ENCODE data around the gene UBP1. TPM values are rescaled to one million over a fixed set of nuclear protein-coding genes. Genes with fewer than 3 reads are reported as not detected.

Gene UBP1
- polyA plus RNA-seq, 1 donor (not counting 4 experiments of a cell fraction or from before 2014, with no cell fraction given), result 82.4 TPM

GRCh38 chr3:33458446-33458845, 18.2 kb upstream of the UBP1 start:
- H3K27me3 ChIP-seq (ENCODE audit: control insufficient read depth, extremely low read depth, insufficient read depth, low read length), result no peaks in the 10 kb centered on the region
- no peak overlapping the region for H2AFZ ChIP-seq (ENCODE audit: control insufficient read depth, low read length)
- no peak for TF ChIP-seq EZH2 (IDR thresholded peaks at IDR 0.05; ENCODE audit: low read length)
- TF ChIP-seq, protein P1, sequence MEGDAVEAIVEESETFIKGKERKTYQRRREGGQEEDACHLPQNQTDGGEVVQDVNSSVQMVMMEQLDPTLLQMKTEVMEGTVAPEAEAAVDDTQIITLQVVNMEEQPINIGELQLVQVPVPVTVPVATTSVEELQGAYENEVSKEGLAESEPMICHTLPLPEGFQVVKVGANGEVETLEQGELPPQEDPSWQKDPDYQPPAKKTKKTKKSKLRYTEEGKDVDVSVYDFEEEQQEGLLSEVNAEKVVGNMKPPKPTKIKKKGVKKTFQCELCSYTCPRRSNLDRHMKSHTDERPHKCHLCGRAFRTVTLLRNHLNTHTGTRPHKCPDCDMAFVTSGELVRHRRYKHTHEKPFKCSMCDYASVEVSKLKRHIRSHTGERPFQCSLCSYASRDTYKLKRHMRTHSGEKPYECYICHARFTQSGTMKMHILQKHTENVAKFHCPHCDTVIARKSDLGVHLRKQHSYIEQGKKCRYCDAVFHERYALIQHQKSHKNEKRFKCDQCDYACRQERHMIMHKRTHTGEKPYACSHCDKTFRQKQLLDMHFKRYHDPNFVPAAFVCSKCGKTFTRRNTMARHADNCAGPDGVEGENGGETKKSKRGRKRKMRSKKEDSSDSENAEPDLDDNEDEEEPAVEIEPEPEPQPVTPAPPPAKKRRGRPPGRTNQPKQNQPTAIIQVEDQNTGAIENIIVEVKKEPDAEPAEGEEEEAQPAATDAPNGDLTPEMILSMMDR (optimal IDR thresholded peaks at IDR 0.05 in 1 of 3, IDR thresholded peaks at IDR 0.05 in 1 of 3, conservative IDR thresholded peaks at IDR 0.05 in 1 of 3; ENCODE audit: extremely low read depth in 1 of 3, insufficient read depth in 2 of 3, low read length in 3 of 3), result no peak
- H3K9me1 ChIP-seq (ENCODE audit: control insufficient read depth, extremely low read depth, insufficient read depth, low read length), result no peaks in the 10 kb centered on the region
- DNase-seq (ENCODE audit: low read depth, low spot score) (no peak), FAIRE-seq (no peak)
- no peak overlapping the region for H3K9ac ChIP-seq (ENCODE audit: control insufficient read depth, extremely low read depth, insufficient read depth, low read length)
- H3K79me2 ChIP-seq (ENCODE audit: control insufficient read depth, insufficient read depth, low read length), result no peaks in the 10 kb centered on the region
- H3K4me3 ChIP-seq (ENCODE audit: control insufficient read depth in 2 of 3, extremely low read depth in 1 of 3, insufficient read depth in 2 of 3, low read depth in 1 of 3, low read length in 3 of 3), result no peak overlapping the region
- no peak overlapping the region for H3K4me2 ChIP-seq (ENCODE audit: control insufficient read depth, extremely low read depth, insufficient read depth, low read depth, low read length)
- no peak overlapping the region for H3K27ac ChIP-seq (ENCODE audit: control insufficient read depth, insufficient read depth, low read length)
- peaks cover 0 to 1% of the 10 kb centered on the region in 2 experiments for H3K36me3 ChIP-seq (ENCODE audit: control insufficient read depth in 2 of 2, extremely low read depth in 1 of 2, insufficient read depth in 2 of 2, low read length in 2 of 2)
- no peaks in the 10 kb centered on the region for H4K20me1 ChIP-seq (ENCODE audit: control insufficient read depth, extremely low read depth, insufficient read depth, low read length)
- no peaks in the 10 kb centered on the region for H3K9me3 ChIP-seq (ENCODE audit: control insufficient read depth, low read depth, low read length)
- no peaks in the 10 kb centered on the region for H3K4me1 ChIP-seq (ENCODE audit: control insufficient read depth, extremely low read depth, insufficient read depth, low read length)
- dilution Hi-C loops (cut with MboI; ENCODE audit: extremely low pct_ligation_motif_present, low sequenced_read_pairs), result no loop called here

- dilution Hi-C loops (cut with MboI; ENCODE audit: extremely low pct_ligation_motif_present, low sequenced_read_pairs), result no loop called here
- TF ChIP-seq EZH2 (IDR thresholded peaks at IDR 0.05; ENCODE audit: low read length), result no peak
- TF ChIP-seq, protein P1 (optimal IDR thresholded peaks at IDR 0.05 in 1 of 3, IDR thresholded peaks at IDR 0.05 in 1 of 3, conservative IDR thresholded peaks at IDR 0.05 in 1 of 3; ENCODE audit: extremely low read depth in 1 of 3, insufficient read depth in 2 of 3, low read length in 3 of 3), result no peak
- Histone ChIP-seq H3K4me1 (ENCODE audit: control insufficient read depth, extremely low read depth, insufficient read depth, low read length) (no peaks in the 10 kb centered on the region), H3K9me1 (ENCODE audit: control insufficient read depth, extremely low read depth, insufficient read depth, low read length) (no peaks in the 10 kb centered on the region), H3K9me3 (ENCODE audit: control insufficient read depth, low read depth, low read length) (no peaks in the 10 kb centered on the region), H3K4me2 (ENCODE audit: control insufficient read depth, extremely low read depth, insufficient read depth, low read depth, low read length) (no peak overlapping the region), H3K79me2 (ENCODE audit: control insufficient read depth, insufficient read depth, low read length) (no peaks in the 10 kb centered on the region), H3K27me3 (ENCODE audit: control insufficient read depth, extremely low read depth, insufficient read depth, low read length) (no peaks in the 10 kb centered on the region), H3K9ac (ENCODE audit: control insufficient read depth, extremely low read depth, insufficient read depth, low read length) (no peak overlapping the region), H3K27ac (ENCODE audit: control insufficient read depth, insufficient read depth, low read length) (no peak overlapping the region), H3K36me3 (ENCODE audit: control insufficient read depth in 2 of 2, extremely low read depth in 1 of 2, insufficient read depth in 2 of 2, low read length in 2 of 2) (peaks cover 0 to 1% of the 10 kb centered on the region in 2 experiments), H2AFZ (ENCODE audit: control insufficient read depth, low read length) (no peak overlapping the region), H4K20me1 (ENCODE audit: control insufficient read depth, extremely low read depth, insufficient read depth, low read length) (no peaks in the 10 kb centered on the region), H3K4me3 (ENCODE audit: control insufficient read depth in 2 of 3, extremely low read depth in 1 of 3, insufficient read depth in 2 of 3, low read depth in 1 of 3, low read length in 3 of 3) (no peak overlapping the region)
- FAIRE-seq (no peak), DNase-seq (ENCODE audit: low read depth, low spot score) (no peak)
Measured at GRCh38 chr3:33456756-33457155, 16.6 kb upstream of the UBP1 start.
